ENCODE data around the gene GAR1. TPM values are rescaled to one million over a fixed set of nuclear protein-coding genes. Genes with fewer than 3 reads are reported as not detected.

The GAR1 gene
- total RNA-seq, 1 experiment from 2014 or later, result 15.9 TPM

- ChIA-PET CTCF (no interaction called here), POLR2A (ENCODE audit: unreplicated experiment) (no interaction called here)
- Histone ChIP-seq H3K4me2 (ENCODE audit: low read length) (peak overlapping the region; percentile 31; the same call in 1 of the 2 replicates), H2AFZ (ENCODE audit: low read length) (peak overlapping the region; percentile 26; the same call in 1 of the 2 replicates), H3K9me3 (ENCODE audit: low read length) (no peaks in the 10 kb centered on the region), H3K4me1 (ENCODE audit: insufficient read depth, low read length) (peaks cover 17% of the 10 kb centered on the region), H3K9ac (ENCODE audit: low read length) (no peak overlapping the region), H3K36me3 (ENCODE audit: low read depth, low read length) (no peaks in the 10 kb centered on the region), H4K20me1 (ENCODE audit: low read length) (no peaks in the 10 kb centered on the region), H3K79me2 (ENCODE audit: low read length) (no peaks in the 10 kb centered on the region), H3K9me2 (replicated peaks; ENCODE audit: low read length) (no peaks in the 10 kb centered on the region), H3K27ac (ENCODE audit: low read length) (peak overlapping the region; percentile 35), H3F3A (ENCODE audit: low read length, unreplicated experiment) (no peaks in the 10 kb centered on the region), H3K27me3 (ENCODE audit: low read length) (no peaks in the 10 kb centered on the region), H3K4me3 (ENCODE audit: low read length) (no peak overlapping the region)
- peak; percentile 58 for DNase-seq
- TF ChIP-seq EZH2 (IDR thresholded peaks at IDR 0.05; ENCODE audit: low read length, unreplicated experiment) (no peak), EZH2phosphoT487 (IDR thresholded peaks at IDR 0.05; ENCODE audit: borderline replicate concordance, low read length) (no peak)
- TF ChIP-seq, protein P1, sequence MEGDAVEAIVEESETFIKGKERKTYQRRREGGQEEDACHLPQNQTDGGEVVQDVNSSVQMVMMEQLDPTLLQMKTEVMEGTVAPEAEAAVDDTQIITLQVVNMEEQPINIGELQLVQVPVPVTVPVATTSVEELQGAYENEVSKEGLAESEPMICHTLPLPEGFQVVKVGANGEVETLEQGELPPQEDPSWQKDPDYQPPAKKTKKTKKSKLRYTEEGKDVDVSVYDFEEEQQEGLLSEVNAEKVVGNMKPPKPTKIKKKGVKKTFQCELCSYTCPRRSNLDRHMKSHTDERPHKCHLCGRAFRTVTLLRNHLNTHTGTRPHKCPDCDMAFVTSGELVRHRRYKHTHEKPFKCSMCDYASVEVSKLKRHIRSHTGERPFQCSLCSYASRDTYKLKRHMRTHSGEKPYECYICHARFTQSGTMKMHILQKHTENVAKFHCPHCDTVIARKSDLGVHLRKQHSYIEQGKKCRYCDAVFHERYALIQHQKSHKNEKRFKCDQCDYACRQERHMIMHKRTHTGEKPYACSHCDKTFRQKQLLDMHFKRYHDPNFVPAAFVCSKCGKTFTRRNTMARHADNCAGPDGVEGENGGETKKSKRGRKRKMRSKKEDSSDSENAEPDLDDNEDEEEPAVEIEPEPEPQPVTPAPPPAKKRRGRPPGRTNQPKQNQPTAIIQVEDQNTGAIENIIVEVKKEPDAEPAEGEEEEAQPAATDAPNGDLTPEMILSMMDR (conservative IDR thresholded peaks at IDR 0.05; ENCODE audit: low read depth, low read length), result no peak
- ATAC-seq, result peak; percentile 85
- intact Hi-C loops (cut with micrococcal nuclease), result loop anchor here (5.0 kb wide), 1 partner anchor 93 kb away; no protein-coding TSS in a partner anchor
- BruUV-seq (replicated peaks), result TSS peak; percentile 87
Measured at GRCh38 chr4:109873791-109874514, 58.4 kb downstream of the GAR1 start.

Other genes with a start within 250 kb of the GAR1 start
- 33.7 and 36.7 TPM in 2 replicates for gene CASP6, start 112.3 kb upstream of the GAR1 start, total RNA-seq (2014; rRNA removed)
- 51.6 and 53.3 TPM in 2 replicates for gene PLA2G12A, start 85.7 kb upstream of the GAR1 start, total RNA-seq (2014; rRNA removed)
- not detected in 2 replicates for gene CFI, start 13.8 kb upstream of the GAR1 start, total RNA-seq (2014; rRNA removed)
- 0.18 and 0.29 TPM in 2 replicates for gene RRH, start 12.2 kb downstream of the GAR1 start, total RNA-seq (2014; rRNA removed)
- 0.11 TPM in 1 of 2 replicates, not detected in the other for gene LRIT3, start 32.3 kb downstream of the GAR1 start, total RNA-seq (2014; rRNA removed)
- 3.9 and 6.1 TPM in 2 replicates for gene EGF, start 97.1 kb downstream of the GAR1 start, total RNA-seq (2014; rRNA removed)